Ishikawa (cell line): ENCODE results near the gene PCNT.

Source experiments
- CEBPB ChIP-seq: IDR thresholded peaks from 2 replicates; pipeline ENCODE4 v1.6.1; 2012
- CREB1 ChIP-seq: IDR thresholded peaks from 2 replicates; pipeline ENCODE4 v1.6.1; 2012; ENCODE audit warnings: low read depth
- EGR1 ChIP-seq: IDR thresholded peaks from 2 replicates; pipeline ENCODE4 v1.6.1; 2012
- EP300 ChIP-seq: IDR thresholded peaks from 2 replicates; pipeline ENCODE4 v1.6.1; 2012; ENCODE audit warnings: borderline replicate concordance
- FOXM1 ChIP-seq: IDR thresholded peaks from 2 replicates; pipeline ENCODE4 v1.6.1; 2012; ENCODE audit warnings: low read depth, borderline replicate concordance
- MAX ChIP-seq: IDR thresholded peaks from 2 replicates; pipeline ENCODE4 v1.6.1; 2012
- NFIC ChIP-seq: IDR thresholded peaks from 2 replicates; pipeline ENCODE4 v1.6.1; 2012
- RAD21 ChIP-seq: IDR thresholded peaks from 2 replicates; pipeline ENCODE4 v1.6.1; 2012; ENCODE audit warnings: low read depth
- TAF1 ChIP-seq: IDR thresholded peaks from 2 replicates; pipeline ENCODE4 v1.6.1; 2012; ENCODE audit warnings: low read depth, mild to moderate bottlenecking
- TCF12 ChIP-seq: IDR thresholded peaks from 2 replicates; pipeline ENCODE4 v1.6.1; 2012; ENCODE audit warnings: low read depth
- TEAD4 ChIP-seq: IDR thresholded peaks from 2 replicates; pipeline ENCODE4 v1.6.1; 2012
- YY1 ChIP-seq: IDR thresholded peaks from 2 replicates; pipeline ENCODE4 v1.6.1; 2012; ENCODE audit warnings: low read depth
- ZBTB7A ChIP-seq: IDR thresholded peaks from 2 replicates; pipeline ENCODE4 v1.6.1; 2012; ENCODE audit warnings: low read depth
- TF ChIP-seq, protein P1 (sequence below): IDR thresholded peaks from 2 replicates; pipeline ENCODE4 v1.6.1; 2012
- TF ChIP-seq, protein P2 (sequence below): IDR thresholded peaks from 2 replicates; pipeline ENCODE4 v1.6.1; 2012; ENCODE audit warnings: low read depth, mild to moderate bottlenecking

The PCNT gene

DNA sequence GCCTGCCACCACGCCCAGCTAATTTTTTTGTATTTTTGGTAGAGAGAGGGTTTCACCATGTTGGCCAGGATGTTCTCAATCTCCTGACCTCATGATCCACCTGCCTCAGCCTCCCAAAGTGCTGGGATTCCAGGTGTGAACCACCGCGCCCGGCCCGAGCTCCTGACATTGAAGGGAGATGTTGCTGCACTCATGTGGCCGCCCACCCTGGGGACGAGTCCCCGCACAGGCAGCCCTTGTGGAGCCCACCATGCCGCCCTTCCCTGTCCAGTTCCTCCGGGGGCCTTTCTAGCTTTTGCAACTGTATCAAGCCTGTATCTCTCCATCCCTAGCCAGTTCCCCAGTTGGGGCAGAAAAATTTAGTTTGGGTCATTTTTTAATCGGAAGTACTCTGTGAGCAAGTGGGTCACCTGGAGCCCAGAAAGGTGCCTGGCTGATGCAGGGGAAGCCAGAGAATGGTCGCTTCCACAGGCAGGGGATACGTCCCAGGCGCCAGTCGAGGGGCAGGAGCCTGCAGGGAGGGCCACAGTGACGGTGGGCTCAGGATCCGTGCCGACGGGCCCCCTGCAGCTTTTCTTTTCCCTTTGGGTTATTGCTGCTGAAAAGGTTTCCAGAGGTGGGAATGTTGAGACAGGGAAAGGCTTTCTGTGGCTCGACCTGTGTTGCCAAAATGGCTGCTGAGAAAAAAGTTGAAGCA, 20.4 kb downstream of the PCNT start:
- no peak for TF ChIP-seq NFIC
- TF ChIP-seq, protein P1, sequence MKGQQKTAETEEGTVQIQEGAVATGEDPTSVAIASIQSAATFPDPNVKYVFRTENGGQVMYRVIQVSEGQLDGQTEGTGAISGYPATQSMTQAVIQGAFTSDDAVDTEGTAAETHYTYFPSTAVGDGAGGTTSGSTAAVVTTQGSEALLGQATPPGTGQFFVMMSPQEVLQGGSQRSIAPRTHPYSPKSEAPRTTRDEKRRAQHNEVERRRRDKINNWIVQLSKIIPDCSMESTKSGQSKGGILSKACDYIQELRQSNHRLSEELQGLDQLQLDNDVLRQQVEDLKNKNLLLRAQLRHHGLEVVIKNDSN, result no peak
- TF ChIP-seq CREB1, result no peak
- no peak for TF ChIP-seq RAD21
- TF ChIP-seq TCF12, result no peak
- TF ChIP-seq YY1, result no peak
- no peak for TF ChIP-seq CEBPB
- no peak for TF ChIP-seq ZBTB7A
- TF ChIP-seq, protein P2, sequence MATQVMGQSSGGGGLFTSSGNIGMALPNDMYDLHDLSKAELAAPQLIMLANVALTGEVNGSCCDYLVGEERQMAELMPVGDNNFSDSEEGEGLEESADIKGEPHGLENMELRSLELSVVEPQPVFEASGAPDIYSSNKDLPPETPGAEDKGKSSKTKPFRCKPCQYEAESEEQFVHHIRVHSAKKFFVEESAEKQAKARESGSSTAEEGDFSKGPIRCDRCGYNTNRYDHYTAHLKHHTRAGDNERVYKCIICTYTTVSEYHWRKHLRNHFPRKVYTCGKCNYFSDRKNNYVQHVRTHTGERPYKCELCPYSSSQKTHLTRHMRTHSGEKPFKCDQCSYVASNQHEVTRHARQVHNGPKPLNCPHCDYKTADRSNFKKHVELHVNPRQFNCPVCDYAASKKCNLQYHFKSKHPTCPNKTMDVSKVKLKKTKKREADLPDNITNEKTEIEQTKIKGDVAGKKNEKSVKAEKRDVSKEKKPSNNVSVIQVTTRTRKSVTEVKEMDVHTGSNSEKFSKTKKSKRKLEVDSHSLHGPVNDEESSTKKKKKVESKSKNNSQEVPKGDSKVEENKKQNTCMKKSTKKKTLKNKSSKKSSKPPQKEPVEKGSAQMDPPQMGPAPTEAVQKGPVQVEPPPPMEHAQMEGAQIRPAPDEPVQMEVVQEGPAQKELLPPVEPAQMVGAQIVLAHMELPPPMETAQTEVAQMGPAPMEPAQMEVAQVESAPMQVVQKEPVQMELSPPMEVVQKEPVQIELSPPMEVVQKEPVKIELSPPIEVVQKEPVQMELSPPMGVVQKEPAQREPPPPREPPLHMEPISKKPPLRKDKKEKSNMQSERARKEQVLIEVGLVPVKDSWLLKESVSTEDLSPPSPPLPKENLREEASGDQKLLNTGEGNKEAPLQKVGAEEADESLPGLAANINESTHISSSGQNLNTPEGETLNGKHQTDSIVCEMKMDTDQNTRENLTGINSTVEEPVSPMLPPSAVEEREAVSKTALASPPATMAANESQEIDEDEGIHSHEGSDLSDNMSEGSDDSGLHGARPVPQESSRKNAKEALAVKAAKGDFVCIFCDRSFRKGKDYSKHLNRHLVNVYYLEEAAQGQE, result no peak
- TF ChIP-seq FOXM1, result no peak
- no peak for TF ChIP-seq EGR1
- TF ChIP-seq MAX, result no peak
- no peak for TF ChIP-seq TEAD4
- TF ChIP-seq TAF1, result no peak
- TF ChIP-seq EP300, result no peak

DNA sequence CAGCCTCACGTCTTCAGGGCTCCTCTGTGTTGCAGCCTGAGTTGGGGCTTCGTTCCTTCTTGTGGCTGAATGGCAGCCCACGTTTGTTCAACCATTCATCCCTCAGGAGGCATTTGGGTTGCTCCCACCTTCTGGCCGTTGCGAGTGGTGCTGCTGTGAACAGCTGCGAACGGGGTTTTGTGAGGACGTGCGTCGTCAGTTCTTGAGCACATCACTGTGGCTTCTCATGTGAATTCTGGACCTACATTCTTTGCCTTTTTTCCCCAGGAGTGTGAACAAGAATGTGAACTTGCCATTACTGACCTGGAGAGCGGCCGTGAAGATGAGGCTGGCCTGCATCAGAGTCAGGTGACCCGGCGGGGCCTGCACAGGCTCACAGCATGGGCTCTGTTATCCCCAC, 21.9 kb downstream of the PCNT start:
- TF ChIP-seq CREB1, result no peak
- TF ChIP-seq YY1, result no peak
- no peak for TF ChIP-seq TEAD4
- TF ChIP-seq MAX, result no peak
- TF ChIP-seq EGR1, result no peak
- TF ChIP-seq NFIC, result no peak
- TF ChIP-seq, protein P1, result no peak
- no peak for TF ChIP-seq CEBPB

DNA sequence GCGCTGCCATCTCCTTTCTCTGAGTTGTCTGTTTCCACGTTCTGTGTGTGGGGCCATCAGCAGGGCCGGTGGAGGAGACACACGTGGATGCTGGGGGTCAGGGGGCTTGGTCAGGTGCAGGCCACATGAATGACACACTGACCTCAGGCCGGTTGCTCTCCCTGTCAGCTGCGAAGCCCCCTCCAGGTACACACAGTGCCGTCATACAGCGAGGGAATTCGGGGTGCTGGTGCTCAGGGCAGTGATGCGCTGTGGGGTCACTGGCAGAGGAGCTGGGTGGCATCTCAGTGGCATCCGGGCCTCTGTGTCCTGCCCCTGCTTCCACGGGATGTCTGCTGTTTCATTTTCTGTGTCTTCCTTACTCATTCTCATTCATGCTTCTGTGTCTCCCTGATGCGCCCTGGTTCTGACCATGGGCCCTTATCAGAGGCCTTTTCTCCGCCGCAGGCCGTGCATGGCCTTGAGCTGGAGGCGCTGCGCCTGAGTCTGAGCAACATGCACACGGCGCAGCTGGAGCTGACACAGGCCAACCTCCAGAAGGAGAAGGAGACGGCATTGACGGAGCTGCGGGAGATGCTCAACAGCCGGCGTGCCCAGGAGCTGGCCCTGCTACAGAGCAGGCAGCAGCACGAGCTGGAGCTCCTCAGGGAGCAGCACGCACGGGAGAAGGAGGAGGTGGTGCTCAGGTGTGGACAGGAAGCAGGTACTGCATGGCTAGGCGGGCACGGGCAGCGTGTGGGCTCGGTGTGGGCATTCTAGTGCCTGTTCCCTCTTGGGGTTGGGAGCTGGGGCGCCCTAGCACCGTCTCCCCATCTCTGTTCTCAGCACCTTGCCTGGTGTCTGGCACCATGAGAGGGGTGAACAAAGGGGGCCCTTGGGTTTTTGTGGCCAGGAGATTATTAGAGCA, 22.6 kb downstream of the PCNT start:
- no peak for TF ChIP-seq MAX
- no peak for TF ChIP-seq ZBTB7A
- TF ChIP-seq, protein P2, result no peak
- no peak for TF ChIP-seq RAD21
- no peak for TF ChIP-seq TEAD4
- TF ChIP-seq EGR1, result no peak
- TF ChIP-seq, protein P1, result no peak
- TF ChIP-seq TCF12, result no peak
- TF ChIP-seq CEBPB, result no peak
- TF ChIP-seq YY1, result no peak
- no peak for TF ChIP-seq NFIC
- TF ChIP-seq CREB1, result no peak
- TF ChIP-seq FOXM1, result no peak
- TF ChIP-seq EP300, result no peak
- no peak for TF ChIP-seq TAF1

DNA sequence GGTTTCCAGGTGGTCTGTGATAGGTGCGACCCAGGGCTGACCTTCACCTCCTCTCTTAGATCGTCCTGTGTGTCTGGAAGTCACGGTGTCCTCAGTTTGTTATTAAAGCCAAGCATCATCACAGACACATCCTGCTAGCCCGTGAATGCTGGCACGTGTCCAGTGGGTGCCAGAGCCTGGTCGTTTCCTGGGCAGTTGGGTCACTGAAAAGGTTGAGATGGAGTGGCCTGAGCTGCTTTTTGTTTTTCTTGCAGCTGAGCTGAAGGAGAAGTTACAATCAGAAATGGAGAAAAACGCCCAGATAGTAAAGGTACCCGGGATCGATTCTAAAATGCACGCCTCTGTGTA, 23.2 kb downstream of the PCNT start:
- no peak for TF ChIP-seq EGR1
- no peak for TF ChIP-seq MAX
- no peak for TF ChIP-seq YY1
- TF ChIP-seq CREB1, result no peak
- TF ChIP-seq TAF1, result no peak
- TF ChIP-seq, protein P2, result no peak
- no peak for TF ChIP-seq TCF12
- TF ChIP-seq, protein P1, result no peak
- TF ChIP-seq TEAD4, result no peak
- TF ChIP-seq ZBTB7A, result no peak
